T-helper 1 cell (primary cell): ENCODE results near the gene FILIP1.

Source experiments
- DNase-seq, 5 donors: peaks; one replicate each; pipeline ENCODE4 v3.0.0-alpha.2; 2012 to 2020

FILIP1 gene

GRCh38 chr6:75494290-75494689 is 690 bp upstream of the FILIP1 start:
- no peak for DNase-seq

- no peak for DNase-seq
These were observed 1.0 kb downstream of the FILIP1 start for GRCh38 chr6:75492386-75493153.

- DNase-seq, result no peak
These were observed 2.3 kb downstream of the FILIP1 start for GRCh38 chr6:75491291-75491690.

GRCh38 chr6:75490706-75491105 is 2.9 kb downstream of the FILIP1 start:
- DNase-seq, result no peak

GRCh38 chr6:75489025-75489424 is 4.6 kb downstream of the FILIP1 start:
- DNase-seq, result no peak

- DNase-seq, result no peak
These were observed 5.6 kb downstream of the FILIP1 start for GRCh38 chr6:75488033-75488432.

- DNase-seq, result no peak
These were observed 6.6 kb downstream of the FILIP1 start for GRCh38 chr6:75486850-75487518.

GRCh38 chr6:75484535-75484934 is 9.1 kb downstream of the FILIP1 start:
- no peak for DNase-seq

- DNase-seq, result no peak
These were observed 10.3 kb downstream of the FILIP1 start for GRCh38 chr6:75483136-75483952.

- DNase-seq, result no peak
These were observed 11.5 kb downstream of the FILIP1 start for GRCh38 chr6:75481936-75482593.

- no peak for DNase-seq
These were observed 12.2 kb downstream of the FILIP1 start for GRCh38 chr6:75481394-75481793.

GRCh38 chr6:75480425-75480824 is 13.2 kb downstream of the FILIP1 start:
- DNase-seq, result no peak

- no peak for DNase-seq
These were observed 13.9 kb downstream of the FILIP1 start for GRCh38 chr6:75479712-75480111.

GRCh38 chr6:75478929-75479328 is 14.7 kb downstream of the FILIP1 start:
- DNase-seq, result no peak

GRCh38 chr6:75472885-75473284 is 20.7 kb downstream of the FILIP1 start:
- DNase-seq, result no peak

- no peak for DNase-seq
These were observed 25.6 kb downstream of the FILIP1 start for GRCh38 chr6:75467966-75468365.

- DNase-seq, result no peak
These were observed 26.3 kb downstream of the FILIP1 start for GRCh38 chr6:75467284-75467683.

GRCh38 chr6:75466636-75467035 is 27.0 kb downstream of the FILIP1 start:
- DNase-seq, result no peak

- no peak for DNase-seq
These were observed 29.7 kb downstream of the FILIP1 start for GRCh38 chr6:75463908-75464307.

GRCh38 chr6:75463061-75463460 is 30.5 kb downstream of the FILIP1 start:
- DNase-seq, result no peak

GRCh38 chr6:75460681-75461080 is 32.9 kb downstream of the FILIP1 start:
- DNase-seq, result no peak

GRCh38 chr6:75458895-75459294 is 34.7 kb downstream of the FILIP1 start:
- DNase-seq, result no peak

GRCh38 chr6:75450903-75451302 is 42.7 kb downstream of the FILIP1 start:
- DNase-seq, result no peak
